ENCODE measurements around the gene LRRC4C.

DNA sequence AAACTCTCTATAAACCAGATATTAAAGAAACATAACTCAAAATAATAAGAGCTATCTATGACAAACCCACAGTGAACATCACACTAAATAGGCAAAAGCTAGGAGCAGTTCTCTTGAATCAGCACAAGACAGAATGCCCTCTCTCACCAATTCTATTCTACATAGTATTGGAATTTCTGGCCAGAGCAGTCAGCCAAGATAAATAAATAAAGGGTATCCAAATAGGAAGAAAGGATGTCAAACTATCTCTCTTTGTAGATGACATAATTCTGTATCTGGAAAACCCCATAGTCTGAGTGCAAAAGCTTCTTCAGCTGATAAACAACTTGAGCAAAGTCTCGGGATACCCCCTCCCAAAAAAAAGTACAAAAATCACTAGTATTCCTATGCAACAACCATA lies 359.8 kb downstream of the LRRC4C start:
- TF ChIP-seq, protein P1, sequence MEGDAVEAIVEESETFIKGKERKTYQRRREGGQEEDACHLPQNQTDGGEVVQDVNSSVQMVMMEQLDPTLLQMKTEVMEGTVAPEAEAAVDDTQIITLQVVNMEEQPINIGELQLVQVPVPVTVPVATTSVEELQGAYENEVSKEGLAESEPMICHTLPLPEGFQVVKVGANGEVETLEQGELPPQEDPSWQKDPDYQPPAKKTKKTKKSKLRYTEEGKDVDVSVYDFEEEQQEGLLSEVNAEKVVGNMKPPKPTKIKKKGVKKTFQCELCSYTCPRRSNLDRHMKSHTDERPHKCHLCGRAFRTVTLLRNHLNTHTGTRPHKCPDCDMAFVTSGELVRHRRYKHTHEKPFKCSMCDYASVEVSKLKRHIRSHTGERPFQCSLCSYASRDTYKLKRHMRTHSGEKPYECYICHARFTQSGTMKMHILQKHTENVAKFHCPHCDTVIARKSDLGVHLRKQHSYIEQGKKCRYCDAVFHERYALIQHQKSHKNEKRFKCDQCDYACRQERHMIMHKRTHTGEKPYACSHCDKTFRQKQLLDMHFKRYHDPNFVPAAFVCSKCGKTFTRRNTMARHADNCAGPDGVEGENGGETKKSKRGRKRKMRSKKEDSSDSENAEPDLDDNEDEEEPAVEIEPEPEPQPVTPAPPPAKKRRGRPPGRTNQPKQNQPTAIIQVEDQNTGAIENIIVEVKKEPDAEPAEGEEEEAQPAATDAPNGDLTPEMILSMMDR (IDR thresholded peaks at IDR 0.05): no peak
- no peak for TF ChIP-seq POLR2A (IDR thresholded peaks at IDR 0.05)
